Gastrocnemius medialis (tissue), 4 donors: Measurements from ENCODE around the gene TIMM8A.

Experiments
- CTCF ChIP-seq, 5 experiments: fragments of 450-650 bp in 3 of 5; fragments of 200-600 bp in 2 of 5; sonication (generic) in 2 of 5; IDR thresholded peaks in 4 of 5; conservative IDR thresholded peaks in 1 of 5; 1 replicate in 4 of 5; 2 replicates in 1 of 5; pipeline ENCODE4 v1.5.1; 2016 to 2019; ENCODE audit warnings: antibody characterized with exemption in 5 of 5, mild to moderate bottlenecking in 3 of 5, moderate library complexity in 3 of 5
- POLR2A ChIP-seq, 2 donors: fragments of 450-650 bp; IDR thresholded peaks; one replicate each; pipeline ENCODE4 v1.6.1; 2017; ENCODE audit warnings: antibody characterized with exemption in 2 of 2, mild to moderate bottlenecking in 2 of 2, moderate library complexity in 2 of 2

DNA sequence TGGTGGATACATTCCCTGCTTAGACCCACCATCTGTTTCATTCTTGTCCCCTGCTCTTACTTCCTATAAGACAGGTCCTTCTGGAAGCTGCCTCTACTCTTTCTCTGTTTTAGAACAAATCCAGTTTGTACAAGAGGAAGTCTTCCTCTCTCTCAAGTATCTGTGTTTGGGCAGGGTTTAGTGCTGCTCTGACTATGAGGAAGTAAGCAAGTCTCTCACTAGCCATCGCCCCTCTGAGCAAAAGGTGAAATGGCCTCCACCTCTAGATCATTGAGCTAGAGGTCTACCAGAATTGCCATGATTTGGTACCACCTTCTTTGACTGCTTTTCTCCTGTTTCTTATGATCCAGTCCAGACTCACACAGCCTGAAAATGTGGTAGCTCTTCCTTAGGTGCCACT, 29.0 kb upstream of the TIMM8A start:
- no peak for TF ChIP-seq CTCF (IDR thresholded peaks at IDR 0.05 in 4 of 5, conservative IDR thresholded peaks at IDR 0.05 in 1 of 5)
- TF ChIP-seq POLR2A (IDR thresholded peaks at IDR 0.05): no peak
